Muscle layer of colon (tissue), 2 donors: ENCODE measurements around the gene KHDC1L.
"Not testable (repeated sequence)": the region's sequence is repeated elsewhere in the genome, so short reads cannot be mapped to it uniquely, and the experiment has no call there.

Experiments used
- H3K27ac ChIP-seq: one replicate; pipeline ENCODE4 v1.7.0; 2013; ENCODE audit warnings: low read depth, mild to moderate bottlenecking, low read length, moderate library complexity
- H3K27me3 ChIP-seq, 2 donors: one replicate each; pipeline ENCODE4 v1.7.0; 2013; ENCODE audit warnings: low read length in 2 of 2, mild to moderate bottlenecking in 2 of 2; ENCODE audit not compliant: insufficient read depth in 2 of 2, control insufficient read depth in 1 of 2
- H3K36me3 ChIP-seq: one replicate; pipeline ENCODE4 v1.7.0; 2013; ENCODE audit warnings: mild to moderate bottlenecking, low read length; ENCODE audit not compliant: insufficient read depth
- H3K4me1 ChIP-seq: one replicate; pipeline ENCODE4 v1.7.0; 2013; ENCODE audit warnings: mild to moderate bottlenecking, low read length; ENCODE audit not compliant: insufficient read depth
- H3K4me3 ChIP-seq, 2 donors: one replicate each; pipeline ENCODE4 v1.7.0; 2013; ENCODE audit warnings: low read length in 2 of 2, low read depth in 1 of 2, mild to moderate bottlenecking in 1 of 2, moderate library complexity in 1 of 2
- H3K9ac ChIP-seq: one replicate; pipeline ENCODE4 v1.7.0; 2013; ENCODE audit warnings: low read length
- H3K9me3 ChIP-seq: one replicate; pipeline ENCODE4 v1.7.0; 2013; ENCODE audit warnings: mild to moderate bottlenecking, low read length
- donor health status: abdominal sarcoma.
- donor health status: Adenocarcinoma of cecum.

Gene KHDC1L

GRCh38 chr6:73242001-73242400, 16.7 kb upstream of the KHDC1L start:
- H3K4me3 ChIP-seq = no peak overlapping the region
- no peaks in the 10 kb centered on the region for H3K9me3 ChIP-seq
- H3K9ac ChIP-seq = no peak overlapping the region
- H3K4me1 ChIP-seq = no peaks in the 10 kb centered on the region
- no peaks in the 10 kb centered on the region for H3K27me3 ChIP-seq
- H3K27ac ChIP-seq = no peak overlapping the region
- no peaks in the 10 kb centered on the region for H3K36me3 ChIP-seq

- no peaks in the 10 kb centered on the region for H3K27me3 ChIP-seq
- no peak overlapping the region for H3K9ac ChIP-seq
- no peaks in the 10 kb centered on the region for H3K4me1 ChIP-seq
- no peaks in the 10 kb centered on the region for H3K9me3 ChIP-seq
- H3K27ac ChIP-seq = no peak overlapping the region
- H3K36me3 ChIP-seq = no peaks in the 10 kb centered on the region
- no peak overlapping the region for H3K4me3 ChIP-seq
Observed at GRCh38 chr6:73240730-73241129, 15.4 kb upstream of the KHDC1L start.

- Histone ChIP-seq H3K9ac (no peak overlapping the region), H3K27ac (no peak overlapping the region), H3K36me3 (no peaks in the 10 kb centered on the region), H3K4me3 (no peak overlapping the region), H3K4me1 (no peaks in the 10 kb centered on the region), H3K9me3 (no peaks in the 10 kb centered on the region), H3K27me3 (no peaks in the 10 kb centered on the region)
Observed at GRCh38 chr6:73236144-73236750, 11.0 kb upstream of the KHDC1L start.

GRCh38 chr6:73234733-73235132, 9.4 kb upstream of the KHDC1L start:
- H3K4me1 ChIP-seq = no peaks in the 10 kb centered on the region

GRCh38 chr6:73233971-73234370, 8.7 kb upstream of the KHDC1L start:
- H3K27me3 ChIP-seq, H3K9me3 ChIP-seq, H3K27ac ChIP-seq, H3K4me1 ChIP-seq, H3K9ac ChIP-seq, H3K4me3 ChIP-seq, H3K36me3 ChIP-seq: not testable (repeated sequence)

More at GRCh38 chr6:73234733-73235132, 9.4 kb upstream of the KHDC1L start:
- no peak overlapping the region for H3K9ac ChIP-seq
- H3K9me3 ChIP-seq = no peaks in the 10 kb centered on the region
- H3K4me3 ChIP-seq = no peak overlapping the region
- no peaks in the 10 kb centered on the region for H3K27me3 ChIP-seq
- no peaks in the 10 kb centered on the region for H3K36me3 ChIP-seq
- H3K27ac ChIP-seq = no peak overlapping the region

- Histone ChIP-seq H3K27ac (no peak overlapping the region), H3K9me3 (no peaks in the 10 kb centered on the region), H3K9ac (no peak overlapping the region), H3K4me1 (no peaks in the 10 kb centered on the region), H3K36me3 (no peaks in the 10 kb centered on the region), H3K27me3 (no peaks in the 10 kb centered on the region), H3K4me3 (no peak overlapping the region)
Observed at GRCh38 chr6:73233048-73233447, 7.8 kb upstream of the KHDC1L start.

GRCh38 chr6:73231986-73232391, 6.7 kb upstream of the KHDC1L start:
- H3K36me3 ChIP-seq = no peaks in the 10 kb centered on the region
- no peaks in the 10 kb centered on the region for H3K27me3 ChIP-seq
- H3K9me3 ChIP-seq = no peaks in the 10 kb centered on the region
- H3K9ac ChIP-seq = no peak overlapping the region
- no peak overlapping the region for H3K4me3 ChIP-seq
- no peak overlapping the region for H3K27ac ChIP-seq
- no peaks in the 10 kb centered on the region for H3K4me1 ChIP-seq

- H3K4me1 ChIP-seq = no peaks in the 10 kb centered on the region
- H3K9ac ChIP-seq = no peak overlapping the region
- H3K36me3 ChIP-seq = no peaks in the 10 kb centered on the region
- H3K9me3 ChIP-seq = no peaks in the 10 kb centered on the region
- H3K27ac ChIP-seq = no peak overlapping the region
- no peak overlapping the region for H3K4me3 ChIP-seq
- H3K27me3 ChIP-seq = no peaks in the 10 kb centered on the region
Observed at GRCh38 chr6:73227606-73228255, 2.4 kb upstream of the KHDC1L start.

GRCh38 chr6:73216859-73217258, 8.4 kb downstream of the KHDC1L start:
- H3K9ac ChIP-seq = no peak overlapping the region

GRCh38 chr6:73209117-73209516, 16.2 kb downstream of the KHDC1L start:
- H3K4me3 ChIP-seq = no peak overlapping the region
- no peaks in the 10 kb centered on the region for H3K27me3 ChIP-seq
- no peaks in the 10 kb centered on the region for H3K9me3 ChIP-seq
- no peaks in the 10 kb centered on the region for H3K4me1 ChIP-seq
- H3K9ac ChIP-seq = no peak overlapping the region
- no peak overlapping the region for H3K27ac ChIP-seq
- H3K36me3 ChIP-seq = no peaks in the 10 kb centered on the region

More at GRCh38 chr6:73216859-73217258, 8.4 kb downstream of the KHDC1L start:
- Histone ChIP-seq H3K27ac (no peak overlapping the region), H3K9me3 (no peaks in the 10 kb centered on the region), H3K36me3 (no peaks in the 10 kb centered on the region), H3K4me1 (no peaks in the 10 kb centered on the region), H3K4me3 (no peak overlapping the region), H3K27me3 (no peaks in the 10 kb centered on the region)

GRCh38 chr6:73207221-73207837, 18.0 kb downstream of the KHDC1L start:
- Histone ChIP-seq H3K4me1 (no peaks in the 10 kb centered on the region), H3K4me3 (no peak overlapping the region), H3K9me3 (no peaks in the 10 kb centered on the region), H3K36me3 (no peaks in the 10 kb centered on the region), H3K9ac (no peak overlapping the region), H3K27me3 (no peaks in the 10 kb centered on the region), H3K27ac (no peak overlapping the region)

GRCh38 chr6:73204252-73204651, 21.0 kb downstream of the KHDC1L start:
- H3K4me3 ChIP-seq = no peak overlapping the region
- H3K36me3 ChIP-seq = no peaks in the 10 kb centered on the region
- no peaks in the 10 kb centered on the region for H3K4me1 ChIP-seq
- H3K27ac ChIP-seq = no peak overlapping the region
- H3K27me3 ChIP-seq = no peaks in the 10 kb centered on the region
- no peak overlapping the region for H3K9ac ChIP-seq
- no peaks in the 10 kb centered on the region for H3K9me3 ChIP-seq
